ENCODE results near the gene EXOC8.

EXOC8 gene

DNA sequence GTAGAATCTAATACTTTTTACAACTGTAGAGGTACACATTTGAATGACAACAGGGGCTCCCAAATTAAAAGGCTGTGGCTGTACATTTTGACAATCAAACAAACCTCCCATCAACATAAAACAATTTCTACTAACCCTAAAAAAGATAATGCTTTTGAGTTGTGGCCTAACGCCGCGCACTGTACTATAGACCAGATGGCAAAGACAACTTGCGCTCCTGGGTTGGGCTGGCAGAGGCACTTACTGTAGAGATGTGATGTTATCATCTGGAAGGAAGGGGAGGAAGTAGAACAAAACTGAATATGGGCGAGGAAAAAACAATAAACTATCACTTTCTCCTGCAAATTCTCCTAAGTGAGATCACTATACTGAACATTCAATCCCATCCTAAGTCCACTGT is 26.5 kb upstream of the EXOC8 start:
- DNase-seq (ENCODE audit: low spot score), result no peak
- POLR2A ChIA-PET (ENCODE audit: low non-redundant PET), result no interaction called here
- CTCF ChIA-PET, result no interaction called here
- no peak overlapping the region for H3K27ac ChIP-seq
- TF ChIP-seq, protein P1, sequence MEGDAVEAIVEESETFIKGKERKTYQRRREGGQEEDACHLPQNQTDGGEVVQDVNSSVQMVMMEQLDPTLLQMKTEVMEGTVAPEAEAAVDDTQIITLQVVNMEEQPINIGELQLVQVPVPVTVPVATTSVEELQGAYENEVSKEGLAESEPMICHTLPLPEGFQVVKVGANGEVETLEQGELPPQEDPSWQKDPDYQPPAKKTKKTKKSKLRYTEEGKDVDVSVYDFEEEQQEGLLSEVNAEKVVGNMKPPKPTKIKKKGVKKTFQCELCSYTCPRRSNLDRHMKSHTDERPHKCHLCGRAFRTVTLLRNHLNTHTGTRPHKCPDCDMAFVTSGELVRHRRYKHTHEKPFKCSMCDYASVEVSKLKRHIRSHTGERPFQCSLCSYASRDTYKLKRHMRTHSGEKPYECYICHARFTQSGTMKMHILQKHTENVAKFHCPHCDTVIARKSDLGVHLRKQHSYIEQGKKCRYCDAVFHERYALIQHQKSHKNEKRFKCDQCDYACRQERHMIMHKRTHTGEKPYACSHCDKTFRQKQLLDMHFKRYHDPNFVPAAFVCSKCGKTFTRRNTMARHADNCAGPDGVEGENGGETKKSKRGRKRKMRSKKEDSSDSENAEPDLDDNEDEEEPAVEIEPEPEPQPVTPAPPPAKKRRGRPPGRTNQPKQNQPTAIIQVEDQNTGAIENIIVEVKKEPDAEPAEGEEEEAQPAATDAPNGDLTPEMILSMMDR (conservative IDR thresholded peaks at IDR 0.05; ENCODE audit: low read depth), result no peak

DNA sequence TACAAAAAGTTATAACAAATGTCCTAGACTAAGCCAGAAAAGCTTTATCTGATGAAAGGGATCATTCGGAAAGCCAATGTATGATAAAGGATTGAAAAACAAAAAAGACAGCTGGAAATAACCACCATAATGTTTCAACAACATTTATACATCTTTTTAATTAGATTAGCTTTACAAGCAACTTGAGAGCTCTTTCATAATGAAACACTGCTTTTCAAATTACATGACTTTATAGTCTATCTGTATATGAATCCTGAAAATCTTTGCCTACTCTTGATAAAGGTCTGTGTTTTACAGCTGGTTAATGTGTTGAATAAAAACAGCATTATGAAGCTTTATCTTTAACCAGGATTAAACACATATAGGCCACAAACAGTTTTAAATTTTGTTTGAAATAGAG is 26.0 kb upstream of the EXOC8 start:
- no peak overlapping the region for H3K27ac ChIP-seq
- DNase-seq (ENCODE audit: low spot score), result no peak
- CTCF ChIA-PET, result interaction anchor here (0.7 kb wide), 1 partner anchor 62 kb away, joined by 3 read pairs; no protein-coding TSS in a partner anchor
- TF ChIP-seq, protein P1 (conservative IDR thresholded peaks at IDR 0.05; ENCODE audit: low read depth), result no peak
- POLR2A ChIA-PET (ENCODE audit: low non-redundant PET), result no interaction called here

DNA sequence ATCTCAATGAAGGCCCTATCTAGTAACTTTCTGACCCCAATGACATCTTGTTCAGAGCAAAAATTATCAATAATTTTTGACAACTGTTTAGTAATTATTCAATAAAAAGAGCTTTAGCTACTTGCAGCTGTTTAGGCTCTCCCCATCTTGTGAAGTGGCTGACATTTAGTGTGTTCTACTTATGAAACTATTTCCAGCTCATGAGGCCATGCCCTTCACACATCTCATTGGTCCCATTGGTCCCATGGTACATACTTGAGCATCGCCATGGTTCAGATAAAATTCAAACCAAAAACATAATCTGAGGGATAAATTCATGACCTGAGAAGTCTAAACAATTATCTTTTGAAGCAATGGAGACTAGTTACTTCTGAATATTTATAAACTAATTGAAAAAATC is 24.7 kb upstream of the EXOC8 start:
- ChIA-PET POLR2A (ENCODE audit: low non-redundant PET) (no interaction called here), CTCF (interaction anchor here (0.5 kb wide), 1 partner anchor 192 kb away, joined by 3 read pairs; no protein-coding TSS in a partner anchor)
- H3K27ac ChIP-seq, result no peak overlapping the region
- TF ChIP-seq, protein P1 (conservative IDR thresholded peaks at IDR 0.05; ENCODE audit: low read depth), result no peak
- no peak for DNase-seq (ENCODE audit: low spot score)

DNA sequence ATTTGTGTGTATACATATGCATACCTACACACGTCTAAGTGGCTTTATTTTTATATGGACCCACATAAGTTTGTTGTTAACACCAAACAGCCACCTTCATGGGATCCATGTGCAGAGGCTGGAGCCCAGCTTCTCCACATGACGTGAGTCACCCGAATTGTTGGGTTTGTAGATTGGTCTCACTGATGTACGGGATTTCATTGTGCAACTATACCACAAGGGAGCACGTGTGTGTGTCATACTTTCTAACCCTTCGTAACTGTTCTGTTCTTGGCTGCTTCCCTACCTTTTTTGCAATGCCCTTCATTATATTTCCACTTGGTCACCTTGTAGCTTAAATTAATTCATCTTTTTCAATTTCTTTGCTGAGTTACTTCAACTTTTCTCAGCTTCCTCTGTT is 21.5 kb upstream of the EXOC8 start:
- DNase-seq (ENCODE audit: low spot score), result no peak
- TF ChIP-seq, protein P1 (conservative IDR thresholded peaks at IDR 0.05; ENCODE audit: low read depth), result no peak
- POLR2A ChIA-PET (ENCODE audit: low non-redundant PET), result no interaction called here
- no peak overlapping the region for H3K27ac ChIP-seq
- CTCF ChIA-PET, result interaction anchor here (0.6 kb wide), 1 partner anchor 247 kb away, joined by 3 read pairs; no protein-coding TSS in a partner anchor

DNA sequence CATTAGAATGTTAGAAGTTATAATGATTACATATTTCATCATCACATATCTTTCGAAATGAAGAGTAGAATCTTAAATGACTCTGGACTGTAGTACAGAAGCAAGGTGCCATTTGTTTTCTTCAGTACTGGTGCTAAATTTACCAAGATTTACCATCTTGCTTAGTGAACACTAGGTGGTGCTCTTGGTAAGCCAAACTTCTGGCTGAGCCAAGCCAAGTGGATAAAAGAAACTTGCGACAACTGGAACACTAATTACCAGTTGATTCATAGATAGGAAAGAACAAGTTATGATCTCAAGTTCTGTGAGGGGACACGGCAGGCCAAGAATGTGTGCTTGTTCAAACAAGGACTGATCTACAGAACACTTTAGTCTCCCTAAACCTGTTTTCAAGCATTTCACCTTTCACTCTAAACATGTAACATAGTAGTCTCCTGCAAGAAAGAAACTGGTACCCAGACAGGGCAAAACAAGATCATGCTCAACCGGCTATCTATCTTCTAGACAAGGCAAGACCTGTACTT is 20.2 kb upstream of the EXOC8 start:
- peak; percentile 52 for DNase-seq (ENCODE audit: low spot score)
- POLR2A ChIA-PET (ENCODE audit: low non-redundant PET), result no interaction called here
- TF ChIP-seq, protein P1 (conservative IDR thresholded peaks at IDR 0.05; ENCODE audit: low read depth), result peak; percentile 73
- no peak overlapping the region for H3K27ac ChIP-seq
- CTCF ChIA-PET, result interaction anchor here (0.6 to 1.1 kb wide), 11 partner anchors 24 to 441 kb away, joined by 3 to 6 read pairs (median 4); no protein-coding TSS in a partner anchor

DNA sequence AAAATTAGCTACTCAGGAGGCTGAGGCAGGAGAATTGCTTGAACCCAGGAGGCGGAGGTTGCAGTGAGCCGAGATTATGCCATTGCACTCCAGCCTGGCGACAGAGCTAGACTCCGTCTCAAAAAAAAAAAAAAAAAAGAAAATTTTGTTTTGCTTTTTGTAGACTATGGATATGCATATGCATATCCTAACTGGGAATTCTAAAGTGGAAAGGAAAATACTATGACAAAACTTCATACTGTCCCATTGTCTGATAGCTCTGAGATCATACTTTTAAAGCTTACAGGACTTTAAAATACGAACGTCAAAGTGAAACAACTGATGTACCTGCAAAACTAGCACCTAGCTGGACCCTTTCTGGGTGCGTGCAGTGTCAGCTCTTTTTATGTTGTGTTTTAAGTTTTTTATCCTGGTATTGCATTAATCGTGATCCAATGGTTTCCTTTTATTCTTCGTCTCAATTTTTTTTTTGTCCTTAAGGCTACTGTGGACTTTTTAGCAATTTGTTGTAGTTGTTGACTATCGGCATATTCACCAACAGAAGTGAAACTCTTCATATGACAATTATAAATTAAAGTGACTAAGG is 19.6 kb upstream of the EXOC8 start:
- H3K27ac ChIP-seq, result no peak overlapping the region
- DNase-seq (ENCODE audit: low spot score), result no peak
- TF ChIP-seq, protein P1 (conservative IDR thresholded peaks at IDR 0.05; ENCODE audit: low read depth), result no peak
- ChIA-PET POLR2A (ENCODE audit: low non-redundant PET) (no interaction called here), CTCF (interaction anchor here (0.6 to 1.1 kb wide), 11 partner anchors 25 to 441 kb away, joined by 3 to 6 read pairs (median 4); no protein-coding TSS in a partner anchor)

Measured in RWPE1 (cell line).